Measurements from ENCODE around the gene FGFR4. TPM values are rescaled to one million over a fixed set of nuclear protein-coding genes. Genes with fewer than 3 reads are reported as not detected.

Gene FGFR4
- total RNA-seq, 3 donors from 2014 or later: 25.3 to 60.3 (median 28.9) TPM

DNA sequence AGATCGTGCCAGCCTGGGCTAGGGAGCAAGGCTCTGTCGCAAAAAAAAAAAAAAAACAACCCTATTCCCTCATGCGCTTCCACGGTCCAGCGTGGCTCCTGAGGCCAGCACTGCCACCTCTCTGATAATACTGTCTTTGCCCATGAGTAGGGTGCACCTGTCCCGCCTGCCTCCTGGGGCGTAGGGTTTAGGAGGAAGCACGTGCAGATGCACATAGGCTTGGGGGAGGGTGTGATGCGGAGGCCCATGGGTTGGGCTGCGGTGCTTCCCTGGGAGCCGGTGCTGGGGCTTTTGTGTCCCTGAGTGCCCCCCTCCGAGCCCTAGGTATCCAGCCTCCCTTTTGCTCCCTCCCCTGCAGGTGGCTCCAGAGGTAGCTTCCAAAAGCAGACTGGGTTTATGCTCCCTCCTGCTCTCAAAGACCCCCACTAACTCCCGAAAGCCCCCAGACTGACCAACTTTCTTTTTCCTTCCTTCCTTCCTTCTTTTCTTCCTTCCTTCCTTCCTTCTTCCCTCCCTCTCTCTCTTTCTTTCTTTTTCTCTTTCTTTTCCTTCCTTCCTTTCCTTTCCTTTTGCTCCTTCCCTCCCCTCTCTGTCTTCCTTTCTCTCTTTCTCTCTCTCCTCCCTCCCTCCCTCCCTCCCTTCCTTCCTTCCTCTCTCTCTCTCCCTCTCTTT is 12.8 kb downstream of the FGFR4 start:
- Histone ChIP-seq H3K4me3 (no peak overlapping the region), H3K9me3 (no peaks in the 10 kb centered on the region), H3K4me1 (ENCODE audit: low read depth) (peaks cover 20% of the 10 kb centered on the region), H3K36me3 (ENCODE audit: low read depth) (no peaks in the 10 kb centered on the region)
- intact Hi-C loops (cut with DNase I, micrococcal nuclease): no loop called here
- peak in 2 of 3 donors; percentile 50 to 64 for DNase-seq
- ATAC-seq: peak; percentile 71
- TF ChIP-seq, protein P1, sequence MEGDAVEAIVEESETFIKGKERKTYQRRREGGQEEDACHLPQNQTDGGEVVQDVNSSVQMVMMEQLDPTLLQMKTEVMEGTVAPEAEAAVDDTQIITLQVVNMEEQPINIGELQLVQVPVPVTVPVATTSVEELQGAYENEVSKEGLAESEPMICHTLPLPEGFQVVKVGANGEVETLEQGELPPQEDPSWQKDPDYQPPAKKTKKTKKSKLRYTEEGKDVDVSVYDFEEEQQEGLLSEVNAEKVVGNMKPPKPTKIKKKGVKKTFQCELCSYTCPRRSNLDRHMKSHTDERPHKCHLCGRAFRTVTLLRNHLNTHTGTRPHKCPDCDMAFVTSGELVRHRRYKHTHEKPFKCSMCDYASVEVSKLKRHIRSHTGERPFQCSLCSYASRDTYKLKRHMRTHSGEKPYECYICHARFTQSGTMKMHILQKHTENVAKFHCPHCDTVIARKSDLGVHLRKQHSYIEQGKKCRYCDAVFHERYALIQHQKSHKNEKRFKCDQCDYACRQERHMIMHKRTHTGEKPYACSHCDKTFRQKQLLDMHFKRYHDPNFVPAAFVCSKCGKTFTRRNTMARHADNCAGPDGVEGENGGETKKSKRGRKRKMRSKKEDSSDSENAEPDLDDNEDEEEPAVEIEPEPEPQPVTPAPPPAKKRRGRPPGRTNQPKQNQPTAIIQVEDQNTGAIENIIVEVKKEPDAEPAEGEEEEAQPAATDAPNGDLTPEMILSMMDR (IDR thresholded peaks at IDR 0.05): no peak

DNA sequence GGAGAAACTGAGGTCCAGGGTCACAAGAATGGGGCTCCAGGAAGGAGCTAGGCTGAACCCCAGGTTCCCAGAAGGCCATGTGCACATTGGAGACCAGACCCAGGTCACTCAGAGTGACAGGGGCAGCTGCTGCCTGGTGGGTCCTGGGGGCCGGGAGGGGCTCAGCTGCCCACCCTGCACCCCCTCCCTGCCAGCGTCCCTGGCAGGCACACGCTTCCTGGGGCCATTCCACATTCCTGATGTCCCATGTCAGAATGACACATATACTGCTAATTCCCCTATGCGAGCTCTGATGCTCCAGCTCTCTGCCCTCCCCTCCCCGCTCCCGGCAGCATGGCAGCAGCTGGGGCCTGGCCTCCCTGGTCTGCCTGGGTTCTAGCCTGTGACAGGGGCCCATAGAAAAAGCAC is 14.0 kb downstream of the FGFR4 start:
- Histone ChIP-seq H3K36me3 (ENCODE audit: low read depth) (no peaks in the 10 kb centered on the region), H3K4me3 (no peak overlapping the region), H3K9me3 (no peaks in the 10 kb centered on the region), H3K4me1 (ENCODE audit: low read depth) (peaks cover 20% of the 10 kb centered on the region)
- TF ChIP-seq, protein P1 (IDR thresholded peaks at IDR 0.05): no peak
- ATAC-seq: no peak
- intact Hi-C loops (cut with DNase I, micrococcal nuclease): no loop called here
- no peak for DNase-seq

DNA sequence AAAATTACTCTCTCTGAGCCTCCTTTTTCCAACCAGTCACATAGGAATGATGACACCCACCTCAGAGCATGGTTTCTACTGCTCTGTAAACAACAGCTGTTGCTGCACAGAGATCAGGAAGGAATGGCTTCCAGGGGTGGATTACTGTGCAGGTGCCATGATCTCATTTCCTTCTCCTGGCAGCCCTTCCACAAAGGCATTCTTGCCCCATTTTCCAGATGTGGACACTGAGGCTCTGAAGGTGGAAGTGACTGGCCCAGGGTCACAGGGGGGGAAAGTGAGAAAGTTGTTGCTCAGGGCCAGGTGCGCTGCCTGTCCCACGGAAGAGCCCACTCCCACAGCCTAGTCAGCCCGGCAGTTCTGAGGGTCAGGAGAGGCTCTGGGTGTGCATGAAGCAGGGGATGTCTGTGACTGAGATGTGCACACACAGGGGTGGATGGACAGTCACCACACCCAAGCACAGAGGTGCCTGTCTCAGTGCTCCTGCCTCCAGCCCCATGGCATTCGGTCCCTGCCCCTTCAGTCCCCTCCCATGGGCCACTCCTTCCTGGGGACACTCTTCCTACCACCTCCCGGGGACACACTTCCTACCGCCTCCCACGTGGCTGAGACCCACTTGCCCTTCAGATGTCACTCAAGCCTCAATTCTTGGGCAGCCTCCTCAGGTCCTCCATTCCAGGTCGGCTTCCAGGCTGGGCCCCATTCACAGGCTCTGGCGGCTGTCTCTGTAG is 17.0 kb downstream of the FGFR4 start:
- H3K4me1 ChIP-seq (ENCODE audit: low read depth): peaks cover 9% of the 10 kb centered on the region
- peak; percentile 52 for ATAC-seq
- intact Hi-C loops (cut with DNase I, micrococcal nuclease): no loop called here
- H3K9me3 ChIP-seq: no peaks in the 10 kb centered on the region
- TF ChIP-seq, protein P1 (IDR thresholded peaks at IDR 0.05): no peak
- no peaks in the 10 kb centered on the region for H3K36me3 ChIP-seq (ENCODE audit: low read depth)
- no peak for DNase-seq
- no peak overlapping the region for H3K4me3 ChIP-seq

DNA sequence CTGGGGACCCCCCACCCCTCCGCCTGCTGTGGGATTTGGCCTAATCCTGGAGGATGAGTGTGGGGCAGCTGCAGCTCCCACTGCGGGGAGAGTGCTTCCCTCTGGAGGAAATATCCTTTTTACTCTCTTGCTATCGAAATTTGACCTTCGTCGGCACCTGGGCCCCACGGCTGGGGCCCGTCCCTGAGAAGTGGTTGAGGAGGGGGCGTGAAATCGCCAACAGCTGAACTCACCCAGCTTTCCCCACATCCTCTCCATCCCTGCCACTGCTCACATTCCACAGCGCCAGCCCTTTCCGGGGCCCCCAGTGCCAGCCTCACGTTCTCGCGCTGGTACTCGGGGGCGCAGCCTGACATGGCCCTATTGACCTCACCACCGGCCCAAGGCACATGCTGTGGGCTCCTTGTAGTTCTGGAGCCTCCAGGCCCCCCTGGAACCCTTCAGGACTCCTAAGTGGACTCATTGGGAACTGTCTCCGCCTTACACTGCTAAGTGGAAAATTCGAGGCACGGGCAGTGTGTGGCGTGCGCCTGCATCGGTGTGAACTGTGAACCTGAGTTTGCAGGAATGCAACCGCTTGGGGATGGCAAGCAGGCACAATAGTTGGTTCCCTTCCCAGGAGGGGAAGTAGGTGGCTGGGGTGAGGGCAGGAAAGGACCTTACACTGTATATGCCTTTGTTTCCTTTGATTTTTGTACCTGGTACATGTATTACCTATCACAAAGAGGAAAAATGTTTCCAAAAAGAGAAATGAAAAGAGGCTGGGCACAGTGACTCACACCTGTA is 19.2 kb downstream of the FGFR4 start:
- Histone ChIP-seq H3K9me3 (no peaks in the 10 kb centered on the region), H3K4me3 (no peak overlapping the region), H3K36me3 (ENCODE audit: low read depth) (no peaks in the 10 kb centered on the region), H3K4me1 (ENCODE audit: low read depth) (no peaks in the 10 kb centered on the region)
- DNase-seq (no peak), ATAC-seq (no peak)
- intact Hi-C loops (cut with DNase I, micrococcal nuclease): no loop called here
- TF ChIP-seq, protein P1 (IDR thresholded peaks at IDR 0.05): no peak

DNA sequence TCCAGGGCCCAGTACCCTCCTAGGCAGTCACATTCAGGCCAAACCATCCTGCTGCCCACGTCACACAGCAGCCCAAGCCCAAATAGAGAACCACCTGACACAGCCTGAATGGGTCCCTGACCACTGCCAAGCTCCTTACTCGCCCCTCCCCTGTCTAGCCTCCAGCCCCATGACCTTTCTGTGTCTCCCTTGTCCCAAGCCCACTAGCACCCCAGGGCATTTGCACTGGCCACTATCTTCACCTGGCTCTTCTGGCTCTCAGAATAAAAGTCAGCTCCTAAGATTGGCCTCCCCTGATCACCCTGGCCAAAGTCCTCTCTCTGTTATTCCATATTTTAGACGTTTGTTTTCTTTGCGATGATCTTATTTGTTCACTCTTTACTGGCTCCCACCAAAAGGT is 20.4 kb downstream of the FGFR4 start:
- intact Hi-C loops (cut with DNase I, micrococcal nuclease): no loop called here
- Histone ChIP-seq H3K4me3 (no peak overlapping the region), H3K4me1 (ENCODE audit: low read depth) (no peaks in the 10 kb centered on the region), H3K36me3 (ENCODE audit: low read depth) (no peaks in the 10 kb centered on the region), H3K9me3 (no peaks in the 10 kb centered on the region)
- TF ChIP-seq, protein P1 (IDR thresholded peaks at IDR 0.05): no peak
- DNase-seq: no peak
- ATAC-seq: no peak

Data from mucosa of descending colon (tissue), 3 donors.